T-cell (primary cell): ENCODE data around the gene PHRF1. TPM values are rescaled to one million over a fixed set of nuclear protein-coding genes. Genes with fewer than 3 reads are reported as not detected.

Source experiments
- ATAC-seq, 4 experiments: fragments of 200-7000 bp in 3 of 4; fragments of 150-1000 bp in 1 of 4; cut with Tn5 transposase; replicated peaks in 1 of 4; 1 replicate in 3 of 4; 2 replicates in 1 of 4; pipeline ENCODE4 v1.10.0; 2021; ENCODE audit warnings: moderate library complexity in 3 of 4, mild to moderate bottlenecking in 2 of 4, moderate number of reproducible peaks in 1 of 4
- CTCF ChIA-PET, 2 donors: fragments of 300-600 bp; sonication (Branson Sonifier 250); formaldehyde crosslinking; loops; one replicate each; lab custom pipeline; 2022; ENCODE audit warnings: antibody characterized with exemption in 2 of 2; lab: Charles Lee
- POLR2A ChIA-PET, 2 donors: fragments of 300-600 bp; sonication (Branson Sonifier 250); formaldehyde crosslinking; loops; one replicate each; lab custom pipeline; 2022; ENCODE audit warnings: antibody characterized with exemption in 2 of 2; lab: Charles Lee
- DNase-seq, 35 experiments: peaks; one replicate each; pipeline versions ENCODE4 v3.0.0 to v3.0.0-alpha.2; 2013 to 2023
- H3K27ac ChIP-seq: one replicate; pipeline ENCODE4 v1.5.1; 2013; ENCODE audit warnings: low read length
- H3K27me3 ChIP-seq, 2 experiments: replicated peaks in 1 of 2; 1 replicate in 1 of 2; 2 replicates in 1 of 2; pipeline versions ENCODE4 v1.6.1 to v1.7.0; 2013; ENCODE audit warnings: low read length in 1 of 2, mixed read lengths in 1 of 2; ENCODE audit not compliant: control insufficient read depth in 2 of 2, insufficient read depth in 2 of 2; ENCODE audit errors: extremely low read depth in 1 of 2
- H3K36me3 ChIP-seq, 2 donors: 1 replicate in 1 of 2; 2 replicates in 1 of 2; pipeline versions ENCODE4 v1.6.1 to v1.7.0; 2013; ENCODE audit warnings: low read length in 1 of 2; ENCODE audit not compliant: control insufficient read depth in 2 of 2, insufficient read depth in 1 of 2; ENCODE audit errors: extremely low read depth in 1 of 2
- H3K4me1 ChIP-seq, 2 experiments: 1 replicate in 1 of 2; 2 replicates in 1 of 2; pipeline versions ENCODE4 v1.6.1 to v1.7.0; 2013; ENCODE audit warnings: low read length in 2 of 2, mixed read lengths in 1 of 2; ENCODE audit not compliant: insufficient read depth in 2 of 2, control insufficient read depth in 1 of 2; ENCODE audit errors: extremely low read depth in 1 of 2
- H3K4me3 ChIP-seq, 2 donors: 1 replicate in 1 of 2; 2 replicates in 1 of 2; pipeline versions ENCODE4 v1.5.1 to v1.7.0; 2013; ENCODE audit warnings: mild to moderate bottlenecking in 2 of 2, low read length in 1 of 2, moderate library complexity in 1 of 2; ENCODE audit not compliant: control insufficient read depth in 1 of 2; ENCODE audit errors: extremely low read depth in 1 of 2
- H3K9me3 ChIP-seq: 2 replicates; pipeline ENCODE4 v1.7.0; 2013
- H3K27ac Mint-ChIP-seq, 2 donors: one replicate each; pipeline ENCODE4 v1.8.0; 2020 to 2021; ENCODE audit warnings: mild to moderate bottlenecking in 2 of 2, mixed read lengths in 2 of 2
- H3K27me3 Mint-ChIP-seq, 2 donors: one replicate each; pipeline ENCODE4 v1.8.0; 2021 to 2022; ENCODE audit warnings: mixed read lengths in 2 of 2
- H3K36me3 Mint-ChIP-seq: one replicate; pipeline ENCODE4 v1.8.0; 2021; ENCODE audit warnings: mixed read lengths
- H3K4me1 Mint-ChIP-seq, 3 donors: one replicate each; pipeline ENCODE4 v1.8.0; 2020 to 2022; ENCODE audit warnings: mixed read lengths in 3 of 3, mild to moderate bottlenecking in 1 of 3
- H3K4me3 Mint-ChIP-seq, 3 donors: one replicate each; pipeline ENCODE4 v1.8.0; 2020 to 2022; ENCODE audit warnings: mild to moderate bottlenecking in 3 of 3, mixed read lengths in 3 of 3, moderate library complexity in 3 of 3
- H3K9me3 Mint-ChIP-seq, 3 donors: one replicate each; pipeline ENCODE4 v1.8.0; 2020 to 2022; ENCODE audit warnings: mixed read lengths in 3 of 3
- WGBS: methylation state at CpG from one replicate; pipeline ENCODE4 v1.1.5; 2013; ENCODE audit warnings: missing lambda C conversion rate; ENCODE audit not compliant: insufficient coverage; 5-methylcytosine and 5-hydroxymethylcytosine counted together
- total RNA-seq, 35 experiments: library from RNA in 6 of 35; stranded (reverse) in 6 of 35; fragments of 120-200 nt in 1 of 35; gene quantifications; one replicate each; pipeline versions ENCODE4 v1.2.1 to v1.2.4 and lab custom pipeline; 2013 to 2026

The PHRF1 gene
- total RNA-seq, 5 donors from 2014 or later (not counting 1 experiment from before 2014, with no cell fraction given) = 40.2 to 69.4 (median 66.3) TPM

- Histone ChIP-seq H3K4me3 (no peak overlapping the region), H3K36me3 (no peaks in the 10 kb centered on the region), H3K27ac (no peak overlapping the region), H3K9me3 (no peaks in the 10 kb centered on the region), H3K27me3 (peaks cover 0 to 16% of the 10 kb centered on the region in 2 experiments), H3K4me1 (peaks cover 0 to 4% of the 10 kb centered on the region in 2 experiments)
- Mint-ChIP-seq H3K4me3 (no peak overlapping the region), H3K9me3 (no peaks in the 10 kb centered on the region), H3K27me3 (no peaks in the 10 kb centered on the region), H3K4me1 (no peaks in the 10 kb centered on the region), H3K27ac (no peak overlapping the region), H3K36me3 (no peaks in the 10 kb centered on the region)
- ATAC-seq (no peak), DNase-seq (no peak)
- CTCF ChIA-PET = no interaction called here
- WGBS = 89% methylated on average over 29 of the region's 32 CpGs
- POLR2A ChIA-PET = no interaction called here
These were observed 27.3 kb upstream of the PHRF1 start for GRCh38 chr11:548700-549603.

GRCh38 chr11:550021-550745 is 26.1 kb upstream of the PHRF1 start:
- CTCF ChIA-PET = no interaction called here

GRCh38 chr11:550746-551085 is 25.6 kb upstream of the PHRF1 start:
- no peaks in the 10 kb centered on the region for H3K36me3 Mint-ChIP-seq
- no peak overlapping the region for H3K27ac Mint-ChIP-seq
- DNase-seq = no peak
- H3K36me3 ChIP-seq = no peaks in the 10 kb centered on the region
- H3K9me3 ChIP-seq = no peaks in the 10 kb centered on the region
- H3K4me1 ChIP-seq = peaks cover 2 to 18% of the 10 kb centered on the region in 2 experiments
- no peak for ATAC-seq
- H3K27me3 Mint-ChIP-seq = no peaks in the 10 kb centered on the region
- no peak overlapping the region for H3K4me3 ChIP-seq
- H3K27ac ChIP-seq = no peak overlapping the region
- ChIA-PET CTCF (no interaction called here), POLR2A (no interaction called here)
- H3K27me3 ChIP-seq = peaks cover 0 to 18% of the 10 kb centered on the region in 2 experiments
- H3K9me3 Mint-ChIP-seq = no peaks in the 10 kb centered on the region
- H3K4me1 Mint-ChIP-seq = no peaks in the 10 kb centered on the region
- no peak overlapping the region for H3K4me3 Mint-ChIP-seq
- 72% methylated on average over 4 of the region's 5 CpGs for WGBS

More at GRCh38 chr11:550021-550745, 26.1 kb upstream of the PHRF1 start:
- Mint-ChIP-seq H3K9me3 (no peaks in the 10 kb centered on the region), H3K4me3 (no peak overlapping the region), H3K4me1 (no peaks in the 10 kb centered on the region), H3K27me3 (no peaks in the 10 kb centered on the region), H3K36me3 (no peaks in the 10 kb centered on the region), H3K27ac (no peak overlapping the region)
- Histone ChIP-seq H3K9me3 (no peaks in the 10 kb centered on the region), H3K36me3 (no peaks in the 10 kb centered on the region), H3K4me1 (peaks cover 2 to 13% of the 10 kb centered on the region in 2 experiments), H3K27ac (no peak overlapping the region), H3K4me3 (no peak overlapping the region), H3K27me3 (peaks cover 0 to 18% of the 10 kb centered on the region in 2 experiments)
- POLR2A ChIA-PET = no interaction called here
- DNase-seq = no peak
- 93% methylated on average over 21 of the region's 25 CpGs for WGBS
- ATAC-seq = no peak

- H3K27ac ChIP-seq = no peak overlapping the region
- DNase-seq = no peak
- peaks cover 0 to 18% of the 10 kb centered on the region in 2 experiments for H3K27me3 ChIP-seq
- Mint-ChIP-seq H3K27me3 (no peaks in the 10 kb centered on the region), H3K9me3 (no peaks in the 10 kb centered on the region), H3K36me3 (no peaks in the 10 kb centered on the region), H3K4me3 (no peak overlapping the region), H3K27ac (no peak overlapping the region), H3K4me1 (no peaks in the 10 kb centered on the region)
- ChIA-PET CTCF (no interaction called here), POLR2A (no interaction called here)
- no peak overlapping the region for H3K4me3 ChIP-seq
- 83% methylated on average over 11 of the region's 16 CpGs for WGBS
- no peaks in the 10 kb centered on the region for H3K9me3 ChIP-seq
- no peaks in the 10 kb centered on the region for H3K36me3 ChIP-seq
- H3K4me1 ChIP-seq = peaks cover 2 to 19% of the 10 kb centered on the region in 2 experiments
- no peak for ATAC-seq
These were observed 25.1 kb upstream of the PHRF1 start for GRCh38 chr11:551131-551530.

- no peak overlapping the region for H3K27ac Mint-ChIP-seq
- CTCF ChIA-PET = no interaction called here
- WGBS = 92% methylated on average over 11 of the region's 12 CpGs
These were observed 24.7 kb upstream of the PHRF1 start for GRCh38 chr11:551596-551995.

GRCh38 chr11:553083-553987 is 22.9 kb upstream of the PHRF1 start:
- Histone ChIP-seq H3K4me3 (no peak overlapping the region), H3K36me3 (no peaks in the 10 kb centered on the region), H3K9me3 (no peaks in the 10 kb centered on the region), H3K4me1 (peaks cover 2 to 24% of the 10 kb centered on the region in 2 experiments), H3K27me3 (peaks cover 0 to 24% of the 10 kb centered on the region in 2 experiments), H3K27ac (no peak overlapping the region)
- Mint-ChIP-seq H3K27ac (no peak overlapping the region), H3K9me3 (no peaks in the 10 kb centered on the region), H3K36me3 (no peaks in the 10 kb centered on the region), H3K27me3 (no peaks in the 10 kb centered on the region), H3K4me1 (peaks cover 0 to 8% (median 7%) of the 10 kb centered on the region in 3 donors), H3K4me3 (peak overlapping the region in 1 of 3 donors; percentile 56)
- DNase-seq (no peak), ATAC-seq (no peak)
- POLR2A ChIA-PET = no interaction called here
- 91% methylated on average over 23 of the region's 27 CpGs for WGBS
- CTCF ChIA-PET = interaction anchor here in 1 of 2 donors (1.6 kb wide), 1 partner anchor 174 kb away, joined by 5 read pairs; no protein-coding TSS in a partner anchor

More at GRCh38 chr11:551596-551995, 24.7 kb upstream of the PHRF1 start:
- H3K4me3 ChIP-seq = no peak overlapping the region
- DNase-seq (no peak), ATAC-seq (no peak)
- H3K4me1 ChIP-seq = peaks cover 2 to 24% of the 10 kb centered on the region in 2 experiments
- H3K27ac ChIP-seq = no peak overlapping the region
- H3K27me3 ChIP-seq = peaks cover 0 to 23% of the 10 kb centered on the region in 2 experiments
- Mint-ChIP-seq H3K9me3 (no peaks in the 10 kb centered on the region), H3K4me3 (no peak overlapping the region), H3K27me3 (no peaks in the 10 kb centered on the region), H3K4me1 (peaks cover 0 to 3% (median 2%) of the 10 kb centered on the region in 3 donors), H3K36me3 (no peaks in the 10 kb centered on the region)
- no peaks in the 10 kb centered on the region for H3K36me3 ChIP-seq
- POLR2A ChIA-PET = no interaction called here
- no peaks in the 10 kb centered on the region for H3K9me3 ChIP-seq
